Activated CD4-positive, alpha-beta memory T cell treated with anti-CD3 and anti-CD28 coated beads, Interleukin-2, amount 10 ng/mL, durations not matched to agents 7 days and 5 days (primary cell): ENCODE data around the gene TPCN2. TPM values are rescaled to one million over a fixed set of nuclear protein-coding genes. Genes with fewer than 3 reads are reported as not detected.

Source experiments
- CTCF ChIA-PET: fragments of 350-600 bp; sonication (Branson Sonifier 250); formaldehyde crosslinking; loops from one replicate; lab custom pipeline; 2021; ENCODE audit warnings: antibody characterized with exemption, inconsistent platforms; lab: Charles Lee
- POLR2A ChIA-PET: fragments of 350-600 bp; sonication (Branson Sonifier 250); formaldehyde crosslinking; loops from one replicate; lab custom pipeline; 2021; ENCODE audit warnings: antibody characterized with exemption; lab: Charles Lee
- DNase-seq: peaks from one replicate; pipeline ENCODE4 v3.0.0-alpha.2; 2020
- H3K27ac Mint-ChIP-seq: one replicate; pipeline ENCODE4 v1.8.0; 2021; ENCODE audit warnings: mild to moderate bottlenecking, mixed read lengths
- H3K27me3 Mint-ChIP-seq: one replicate; pipeline ENCODE4 v1.8.0; 2021; ENCODE audit warnings: mixed read lengths
- H3K36me3 Mint-ChIP-seq: one replicate; pipeline ENCODE4 v1.8.0; 2021; ENCODE audit warnings: low read depth, mixed read lengths
- H3K4me1 Mint-ChIP-seq: one replicate; pipeline ENCODE4 v1.8.0; 2021; ENCODE audit warnings: mixed read lengths
- H3K4me3 Mint-ChIP-seq: one replicate; pipeline ENCODE4 v1.8.0; 2021; ENCODE audit warnings: mild to moderate bottlenecking, mixed read lengths
- H3K9me3 Mint-ChIP-seq: one replicate; pipeline ENCODE4 v1.8.0; 2021; ENCODE audit warnings: mixed read lengths
- total RNA-seq, 2 experiments: library from RNA; stranded (reverse); gene quantifications; one replicate each; pipeline ENCODE4 v1.2.3, GENCODE V29; 2021

TPCN2 gene
- total RNA-seq, 2 experiments from 2014 or later: 25.8 to 26.0 TPM

DNA sequence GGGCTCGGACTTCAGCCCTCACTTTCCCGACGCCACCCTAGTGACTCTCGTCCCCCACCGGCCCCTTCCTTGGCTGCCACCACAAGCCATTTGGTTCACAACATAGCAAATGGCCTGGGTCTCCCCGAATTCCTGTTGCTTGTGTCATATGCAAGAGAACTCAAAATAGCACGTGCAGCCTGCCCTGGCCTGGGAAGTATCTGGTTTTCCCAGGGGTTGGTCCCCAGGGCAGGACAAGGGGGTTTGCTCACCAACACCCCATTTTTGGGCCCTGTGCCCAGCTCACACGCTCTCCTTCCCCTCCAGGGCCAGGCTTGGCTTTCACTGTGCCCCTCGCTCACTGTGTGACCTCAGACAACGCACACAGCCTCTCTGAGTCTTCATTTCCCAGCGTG, 12.8 kb upstream of the TPCN2 start:
- Mint-ChIP-seq H3K27ac (no peak overlapping the region), H3K9me3 (no peaks in the 10 kb centered on the region), H3K4me1 (no peaks in the 10 kb centered on the region), H3K27me3 (no peaks in the 10 kb centered on the region), H3K36me3 (no peaks in the 10 kb centered on the region), H3K4me3 (no peak overlapping the region)
- DNase-seq: no peak
- ChIA-PET POLR2A (no interaction called here), CTCF (no interaction called here)

DNA sequence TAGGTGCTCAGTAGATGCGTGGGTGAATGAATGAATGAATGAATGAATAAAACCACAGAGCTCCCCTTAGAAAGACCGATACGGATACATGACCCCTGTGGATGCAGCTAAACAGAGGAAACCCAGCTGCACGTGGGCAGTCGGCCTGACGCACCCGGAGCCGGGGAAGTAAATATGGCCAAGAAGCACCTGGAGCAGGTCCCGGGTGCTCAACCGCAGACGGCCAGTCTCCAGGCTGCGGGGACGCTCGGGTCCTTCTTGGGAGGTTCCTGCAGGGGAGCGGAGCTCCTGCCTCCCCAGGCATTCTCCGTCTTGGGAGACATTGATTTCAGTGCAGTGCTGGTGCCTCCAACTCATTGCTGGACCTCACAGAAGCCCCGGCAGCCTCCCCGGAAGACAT, 11.7 kb upstream of the TPCN2 start:
- ChIA-PET CTCF (no interaction called here), POLR2A (interaction anchor here (1.1 kb wide), 1 partner anchor 71 kb away, joined by 3 read pairs; no protein-coding TSS in a partner anchor)
- Mint-ChIP-seq H3K4me3 (no peak overlapping the region), H3K36me3 (no peaks in the 10 kb centered on the region), H3K27ac (no peak overlapping the region), H3K4me1 (no peaks in the 10 kb centered on the region), H3K9me3 (no peaks in the 10 kb centered on the region), H3K27me3 (no peaks in the 10 kb centered on the region)
- no peak for DNase-seq

DNA sequence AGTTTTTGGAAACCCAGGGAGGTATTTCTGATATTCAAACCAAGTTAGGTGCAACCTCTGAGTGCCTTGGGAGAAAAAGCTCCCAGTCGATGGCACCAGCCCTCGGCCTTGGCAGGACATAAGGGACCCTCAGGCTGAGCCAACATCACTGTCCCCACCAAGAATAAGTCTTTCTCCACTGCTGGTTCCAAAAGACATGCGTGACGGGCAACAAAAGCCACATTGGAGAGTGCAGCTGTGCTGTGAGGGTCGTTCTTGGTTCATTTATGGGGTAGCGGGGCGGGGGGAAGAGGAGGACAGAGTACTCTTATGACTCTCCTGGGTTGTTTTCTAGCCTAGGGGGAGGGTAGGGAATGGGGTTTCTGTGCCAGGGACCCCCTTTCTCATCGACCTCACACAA, 11.2 kb upstream of the TPCN2 start:
- Mint-ChIP-seq H3K27ac (no peak overlapping the region), H3K27me3 (no peaks in the 10 kb centered on the region), H3K4me1 (no peaks in the 10 kb centered on the region), H3K36me3 (no peaks in the 10 kb centered on the region), H3K4me3 (no peak overlapping the region), H3K9me3 (no peaks in the 10 kb centered on the region)
- DNase-seq: no peak
- CTCF ChIA-PET: no interaction called here
- POLR2A ChIA-PET: interaction anchor here (1.1 kb wide), 1 partner anchor 72 kb away, joined by 3 read pairs; no protein-coding TSS in a partner anchor

DNA sequence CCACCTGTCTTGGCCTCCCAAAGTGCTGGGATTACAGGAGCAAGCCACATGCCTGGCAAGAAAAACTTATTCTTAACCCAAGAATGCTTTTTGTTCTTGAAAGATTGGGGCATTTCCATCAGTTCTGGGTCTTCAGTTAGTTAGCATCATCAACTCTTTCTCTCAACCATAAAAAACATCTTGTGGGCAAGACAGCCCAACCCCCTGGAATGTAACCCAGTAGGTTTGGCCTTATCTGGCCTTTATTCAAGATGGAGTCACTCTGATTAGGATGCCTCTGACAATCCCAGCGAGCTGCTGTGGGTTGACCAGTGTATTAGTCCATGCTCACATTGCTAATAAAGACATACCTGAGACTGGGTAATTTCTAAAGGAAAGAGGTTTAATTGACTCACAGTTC, 9.2 kb upstream of the TPCN2 start:
- H3K4me3 Mint-ChIP-seq: no peak overlapping the region
- no peaks in the 10 kb centered on the region for H3K27me3 Mint-ChIP-seq
- H3K36me3 Mint-ChIP-seq: no peaks in the 10 kb centered on the region
- peaks cover 6% of the 10 kb centered on the region for H3K4me1 Mint-ChIP-seq
- CTCF ChIA-PET: no interaction called here
- no peaks in the 10 kb centered on the region for H3K9me3 Mint-ChIP-seq
- H3K27ac Mint-ChIP-seq: no peak overlapping the region
- POLR2A ChIA-PET: no interaction called here
- no peak for DNase-seq

DNA sequence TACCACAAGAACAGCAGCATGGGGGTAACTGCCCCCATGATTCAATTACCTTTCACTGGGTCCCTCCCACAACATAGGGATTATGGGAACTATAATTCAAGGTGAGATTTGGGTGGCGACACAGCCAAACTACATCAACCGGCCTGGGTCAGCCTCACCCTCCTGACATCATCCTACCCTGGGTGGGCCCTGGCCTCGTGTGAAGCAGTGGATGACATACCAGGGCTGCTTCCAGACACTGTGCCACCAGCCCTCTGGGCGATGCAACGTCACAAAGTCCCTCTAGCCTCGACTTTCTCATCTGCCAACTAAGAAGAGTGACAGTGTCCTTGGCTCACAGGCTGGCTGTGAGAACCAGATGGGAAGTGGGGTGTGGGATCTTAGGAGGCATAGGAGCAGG, 8.7 kb upstream of the TPCN2 start:
- H3K27me3 Mint-ChIP-seq: peaks cover 3% of the 10 kb centered on the region
- CTCF ChIA-PET: no interaction called here

DNA sequence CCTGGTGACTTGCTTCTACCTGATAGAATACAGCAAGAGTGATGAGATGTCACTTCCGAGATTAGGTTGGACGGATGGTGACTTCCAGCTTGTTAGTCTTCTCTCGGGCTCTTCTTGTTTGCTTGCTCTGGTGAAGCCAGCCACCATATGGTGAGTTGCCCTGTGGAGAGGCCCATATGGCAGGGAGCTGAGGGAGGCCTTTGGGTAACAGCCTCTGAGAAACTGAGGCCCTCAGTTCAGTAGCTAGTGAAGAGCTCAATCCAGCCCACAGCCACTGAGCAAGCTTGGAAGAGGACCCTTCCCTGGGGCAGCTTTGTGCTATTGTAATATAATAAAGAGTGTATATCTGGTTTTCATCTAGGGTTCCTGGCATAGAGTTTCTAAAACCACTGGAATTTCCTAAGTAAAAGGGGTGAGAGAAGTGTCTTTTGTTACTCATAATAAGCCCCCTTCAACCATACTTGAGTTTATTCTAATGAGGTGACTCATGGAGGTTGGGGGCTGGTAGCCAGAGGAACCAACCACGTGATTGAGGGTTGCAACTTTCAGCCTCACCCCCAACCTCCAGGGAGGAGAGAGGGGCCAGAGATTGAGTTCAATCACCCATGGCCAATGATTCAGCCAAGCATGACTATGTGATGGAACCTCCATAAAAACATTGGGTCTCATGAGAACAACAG, 8.0 kb upstream of the TPCN2 start:
- Mint-ChIP-seq H3K4me1 (peaks cover 12% of the 10 kb centered on the region), H3K27ac (no peak overlapping the region), H3K9me3 (no peaks in the 10 kb centered on the region), H3K36me3 (no peaks in the 10 kb centered on the region), H3K4me3 (no peak overlapping the region), H3K27me3 (peaks cover 3% of the 10 kb centered on the region)
- POLR2A ChIA-PET: interaction anchor here (0.8 to 0.9 kb wide), 2 partner anchors 9 to 11 kb away, joined by 3 read pairs; no protein-coding TSS in a partner anchor
- no peak for DNase-seq
- CTCF ChIA-PET: no interaction called here

More for the DNA sequence above, 8.7 kb upstream of the TPCN2 start:
- DNase-seq: no peak
- no peaks in the 10 kb centered on the region for H3K9me3 Mint-ChIP-seq
- POLR2A ChIA-PET: no interaction called here
- no peak overlapping the region for H3K4me3 Mint-ChIP-seq
- no peaks in the 10 kb centered on the region for H3K36me3 Mint-ChIP-seq
- peaks cover 11% of the 10 kb centered on the region for H3K4me1 Mint-ChIP-seq
- H3K27ac Mint-ChIP-seq: no peak overlapping the region

DNA sequence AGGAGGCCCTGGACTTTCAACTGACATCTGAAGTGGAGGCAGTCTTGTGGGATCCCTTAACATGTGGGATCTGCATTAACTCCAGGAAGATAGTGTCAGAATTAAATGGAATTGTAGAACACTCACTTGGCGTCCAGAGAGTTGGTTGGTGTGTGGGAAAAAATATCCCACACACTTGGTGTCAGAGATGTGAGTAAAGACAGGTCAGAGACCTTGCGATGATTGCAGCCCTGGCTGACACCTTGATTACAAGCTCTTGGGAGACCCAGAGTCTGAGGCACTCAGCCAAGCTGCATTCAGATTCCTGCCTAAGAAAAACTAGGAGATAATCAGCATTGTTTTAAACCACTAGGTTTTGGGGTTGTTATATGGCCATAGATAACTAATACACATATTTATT, 7.2 kb upstream of the TPCN2 start:
- no peak for DNase-seq
- no peak overlapping the region for H3K27ac Mint-ChIP-seq
- H3K9me3 Mint-ChIP-seq: no peaks in the 10 kb centered on the region
- POLR2A ChIA-PET: interaction anchor here (0.9 kb wide), 1 partner anchor 11 kb away, joined by 3 read pairs; no protein-coding TSS in a partner anchor
- no peak overlapping the region for H3K4me3 Mint-ChIP-seq
- CTCF ChIA-PET: no interaction called here
- H3K4me1 Mint-ChIP-seq: peaks cover 12% of the 10 kb centered on the region
- H3K27me3 Mint-ChIP-seq: peaks cover 7% of the 10 kb centered on the region
- H3K36me3 Mint-ChIP-seq: no peaks in the 10 kb centered on the region

DNA sequence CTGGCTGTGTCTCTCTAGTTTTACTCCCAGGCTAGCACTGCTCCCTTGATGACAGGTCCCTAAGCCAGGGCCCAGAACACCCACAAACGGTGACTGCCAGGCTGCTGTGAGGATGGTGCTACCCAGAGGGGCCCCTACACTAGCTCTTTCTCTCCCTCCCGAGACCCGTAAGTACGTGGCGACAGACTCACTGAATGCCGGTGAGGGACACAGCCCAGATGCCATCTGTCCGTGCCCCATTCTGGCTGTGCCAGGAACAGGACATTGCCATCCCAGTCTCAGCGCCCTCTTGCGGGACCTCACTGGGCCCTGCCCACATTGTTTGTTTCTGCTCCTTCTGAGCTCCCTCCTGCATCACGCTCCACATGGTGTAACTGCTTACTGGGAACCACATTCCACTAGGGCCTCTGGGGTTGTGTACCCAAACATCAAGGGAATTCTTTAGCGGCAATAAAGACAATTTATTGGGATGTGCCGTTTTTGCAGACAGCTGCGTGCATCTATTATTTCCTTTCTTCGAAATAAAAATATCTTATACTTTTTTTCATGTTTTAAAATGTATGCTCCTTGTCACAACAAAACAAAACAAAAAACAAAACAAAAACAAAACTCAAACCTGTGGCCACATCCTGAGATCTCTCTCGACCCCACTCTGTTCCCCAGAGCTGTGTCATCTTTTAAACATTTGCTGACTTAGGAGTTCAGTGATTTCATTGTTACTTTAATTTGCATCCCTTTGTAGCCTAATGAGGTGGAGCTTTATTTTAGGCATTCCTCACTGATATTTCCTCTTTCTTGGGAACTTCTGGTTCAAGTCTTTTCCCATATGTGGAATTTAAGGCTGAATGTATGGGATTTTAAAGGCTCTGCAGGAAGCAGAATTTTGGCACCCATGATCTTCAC, 4.4 kb upstream of the TPCN2 start:
- no peak overlapping the region for H3K27ac Mint-ChIP-seq
- DNase-seq: peak; percentile 42
- H3K4me3 Mint-ChIP-seq: no peak overlapping the region
- ChIA-PET CTCF (interaction anchor here (0.9 to 1.3 kb wide), 5 partner anchors 12 to 127 kb away, joined by 3 read pairs; no protein-coding TSS in a partner anchor), POLR2A (interaction anchor here (1.2 to 1.3 kb wide), 2 partner anchors 81 to 140 kb away, joined by 3 read pairs; no protein-coding TSS in a partner anchor)
- H3K27me3 Mint-ChIP-seq: peaks cover 10% of the 10 kb centered on the region
- H3K4me1 Mint-ChIP-seq: peaks cover 26% of the 10 kb centered on the region
- H3K36me3 Mint-ChIP-seq: no peaks in the 10 kb centered on the region
- no peaks in the 10 kb centered on the region for H3K9me3 Mint-ChIP-seq

DNA sequence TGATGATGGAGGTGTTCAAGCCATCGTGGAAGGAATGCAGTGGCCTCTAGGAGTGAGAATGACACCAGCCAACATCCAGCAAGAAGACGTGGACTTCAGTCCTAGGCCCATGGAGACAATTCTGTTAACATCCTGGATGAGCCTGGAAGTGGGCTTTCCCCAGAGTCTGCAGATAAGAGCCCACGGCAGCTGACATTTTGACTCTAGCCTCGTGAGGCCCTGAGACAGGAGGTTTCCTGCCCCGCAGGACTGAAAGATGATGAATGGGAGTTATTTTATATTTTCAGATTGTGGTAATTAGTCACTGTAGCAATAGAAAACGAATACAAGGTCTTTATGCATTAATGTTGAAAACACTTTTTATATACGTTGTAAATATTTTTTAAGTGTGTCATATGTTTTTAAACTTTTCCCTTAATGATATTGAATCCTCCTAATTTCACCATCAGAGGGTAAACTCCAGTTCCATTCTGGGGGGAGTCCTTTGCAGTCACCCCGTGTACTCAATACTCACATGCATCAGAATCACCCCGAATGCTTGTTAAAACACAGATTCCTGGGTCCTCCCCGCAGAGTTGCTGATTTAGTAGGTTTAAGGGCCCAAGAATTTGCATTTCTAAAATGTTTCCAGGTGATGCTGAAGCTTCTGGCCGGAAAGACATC, 570 bp upstream of the TPCN2 start:
- H3K4me1 Mint-ChIP-seq: peaks cover 50% of the 10 kb centered on the region
- H3K27ac Mint-ChIP-seq: peak overlapping the region; percentile 78
- no peak for DNase-seq
- no peaks in the 10 kb centered on the region for H3K36me3 Mint-ChIP-seq
- CTCF ChIA-PET: interaction anchor here (1.3 to 1.8 kb wide), 2 partner anchors 32 to 38 kb away, joined by 3 to 5 read pairs; no protein-coding TSS in a partner anchor
- peak overlapping the region; percentile 74 for H3K4me3 Mint-ChIP-seq
- peaks cover 10% of the 10 kb centered on the region for H3K27me3 Mint-ChIP-seq
- no peaks in the 10 kb centered on the region for H3K9me3 Mint-ChIP-seq
- POLR2A ChIA-PET: interaction anchor here (0.9 to 1.8 kb wide), 6 partner anchors 37 to 627 kb away, joined by 4 to 6 read pairs (median 4); partner anchors contain the start of gene LTO1

DNA sequence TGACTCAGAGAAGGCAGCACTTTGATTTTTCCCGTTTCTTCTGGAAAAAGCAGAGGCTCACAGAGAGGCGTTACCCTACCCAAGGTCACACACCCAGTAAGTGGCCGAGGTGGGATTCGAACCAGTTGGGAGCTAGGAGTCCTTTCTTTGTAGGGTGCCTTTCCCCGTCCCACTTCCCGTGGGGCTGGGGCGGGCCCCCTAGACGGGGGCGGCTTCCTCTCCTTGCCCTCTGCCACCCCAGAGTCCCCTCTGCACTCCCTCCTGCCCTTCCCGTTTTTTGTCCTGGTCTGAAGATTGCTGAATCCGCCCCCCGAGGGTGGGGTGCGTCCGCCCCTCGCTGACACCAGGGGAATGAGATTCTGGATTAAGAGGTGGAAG, 747 bp downstream of the TPCN2 start:
- ChIA-PET CTCF (interaction anchor here (1.3 to 1.8 kb wide), 2 partner anchors 30 to 37 kb away, joined by 3 to 5 read pairs; no protein-coding TSS in a partner anchor), POLR2A (interaction anchor here (0.9 to 1.8 kb wide), 6 partner anchors 9 to 626 kb away, joined by 3 to 6 read pairs (median 4); partner anchors contain the start of gene LTO1)
- peaks cover 2% of the 10 kb centered on the region for H3K36me3 Mint-ChIP-seq
- peak overlapping the region; percentile 77 for H3K4me3 Mint-ChIP-seq
- no peaks in the 10 kb centered on the region for H3K9me3 Mint-ChIP-seq
- H3K27me3 Mint-ChIP-seq: peaks cover 10% of the 10 kb centered on the region
- DNase-seq: peak; percentile 41
- H3K27ac Mint-ChIP-seq: peak overlapping the region; percentile 77
- H3K4me1 Mint-ChIP-seq: peaks cover 46% of the 10 kb centered on the region

DNA sequence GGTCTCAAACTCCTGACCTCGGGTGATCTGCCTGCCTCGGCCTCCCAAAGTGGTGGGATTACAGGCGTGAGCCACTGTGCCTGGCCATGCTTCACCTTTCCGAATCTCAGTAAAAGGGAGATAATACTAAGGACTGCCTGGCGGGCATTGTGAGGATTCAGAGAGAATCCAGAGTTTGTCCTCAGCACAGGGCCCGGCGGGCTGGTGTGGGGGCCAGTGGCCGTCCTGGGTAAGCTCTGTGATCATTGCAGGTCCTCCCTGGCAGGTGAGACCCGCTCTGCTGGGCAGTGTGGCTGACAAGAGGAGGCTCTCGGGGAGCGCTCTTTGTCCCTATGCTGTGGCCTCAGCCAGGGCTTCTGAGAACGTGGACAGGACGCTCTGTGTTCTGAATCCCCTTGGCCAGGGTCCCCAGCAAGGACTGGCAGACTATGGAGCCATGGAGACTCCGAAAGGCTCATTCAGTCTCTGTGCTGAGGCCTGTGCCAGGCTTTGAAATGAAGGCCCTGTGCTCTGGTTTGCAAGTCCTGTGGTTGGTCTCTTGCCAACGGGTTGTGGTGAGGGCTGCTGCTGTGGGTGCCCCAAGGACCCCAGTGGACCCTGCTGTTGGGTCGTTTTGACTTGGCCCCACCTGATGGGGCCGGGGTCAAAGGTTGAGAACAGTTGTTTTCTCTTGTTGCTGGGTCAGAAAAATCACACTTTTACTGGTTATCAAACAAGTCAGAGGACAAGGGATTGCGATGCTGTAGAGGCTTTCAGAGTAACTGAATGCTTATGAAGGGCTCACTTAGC, 2.1 kb downstream of the TPCN2 start:
- H3K9me3 Mint-ChIP-seq: no peaks in the 10 kb centered on the region
- peak overlapping the region; percentile 77 for H3K4me3 Mint-ChIP-seq
- no peak for DNase-seq
- H3K27ac Mint-ChIP-seq: peak overlapping the region; percentile 52
- H3K27me3 Mint-ChIP-seq: peaks cover 7% of the 10 kb centered on the region
- CTCF ChIA-PET: no interaction called here
- peaks cover 45% of the 10 kb centered on the region for H3K4me1 Mint-ChIP-seq
- H3K36me3 Mint-ChIP-seq: peaks cover 5% of the 10 kb centered on the region
- POLR2A ChIA-PET: no interaction called here
